SK-N-SH (cell line): ENCODE measurements around the gene GAS2L2. TPM values are rescaled to one million over a fixed set of nuclear protein-coding genes. Genes with fewer than 3 reads are reported as not detected.
A peak's percentile ranks its signal among the peaks of the same experiment; 100 is the strongest.

ENCODE experiments used
- CTCF ChIA-PET: fragments of 300-600, 350-600 bp; formaldehyde crosslinking; extraction: SDS; loops from one replicate; lab custom pipeline; 2021; lab: Yijun Ruan, JAX
- POLR2A ChIA-PET: fragments of 350-600 bp; sonication (Branson Sonifier 250); formaldehyde crosslinking; extraction: SDS; loops from one replicate; lab custom pipeline; 2020; ENCODE audit warnings: antibody characterized with exemption, inconsistent platforms; lab: Yijun Ruan, JAX
- DNase-seq: peaks from one replicate; pipeline ENCODE4 v3.0.0; 2012
- H2AFZ ChIP-seq: fragments of 200-600 bp; sonication (generic); 2 replicates; pipeline ENCODE4 v1.8.1; 2016; ENCODE audit warnings: antibody characterized with exemption, mild to moderate bottlenecking, low read depth
- H3F3A ChIP-seq: fragments of 200-600 bp; sonication (generic); replicated peaks from 2 replicates; pipeline ENCODE3; 2016; ENCODE audit warnings: antibody characterized with exemption, mild to moderate bottlenecking; ENCODE audit not compliant: insufficient read depth
- H3K27ac ChIP-seq, 2 experiments: fragments of 200-500 bp in 1 of 2; fragments of 200-600 bp in 1 of 2; sonication (Bioruptor generic) in 1 of 2; sonication (generic), shearing (Covaris generic) in 1 of 2; 2 replicates each; pipeline versions ENCODE4 v1.5.1 to v1.6.1; 2014 to 2016; ENCODE audit warnings: low read depth in 2 of 2, inconsistent platforms in 1 of 2, low read length in 1 of 2, mild to moderate bottlenecking in 1 of 2, mixed read lengths in 1 of 2
- H3K27me3 ChIP-seq: fragments of 200-600 bp; sonication (generic), shearing (Covaris generic); 2 replicates; pipeline ENCODE4 v1.6.1; 2016; ENCODE audit warnings: mixed run types; ENCODE audit not compliant: insufficient read depth
- H3K36me3 ChIP-seq, 2 experiments: fragments of 200-500 bp in 1 of 2; fragments of 200-600 bp in 1 of 2; sonication (Bioruptor generic) in 1 of 2; sonication (generic) in 1 of 2; replicated peaks in 1 of 2; 2 replicates each; pipeline versions ENCODE3 to v1.5.1; 2014 to 2016; ENCODE audit warnings: low read length in 1 of 2, mild to moderate bottlenecking in 1 of 2; ENCODE audit not compliant: insufficient read depth in 2 of 2, control insufficient read depth in 1 of 2
- H3K4me1 ChIP-seq, 2 experiments: fragments of 200-500 bp in 1 of 2; fragments of 200-600 bp in 1 of 2; sonication (Bioruptor generic) in 1 of 2; sonication (generic), shearing (Covaris generic) in 1 of 2; 2 replicates each; pipeline versions ENCODE4 v1.5.1 to v1.6.1; 2014 to 2016; ENCODE audit warnings: low read depth in 1 of 2, low read length in 1 of 2, mixed run types in 1 of 2; ENCODE audit not compliant: insufficient read depth in 2 of 2, control insufficient read depth in 1 of 2
- H3K4me2 ChIP-seq: fragments of 200-600 bp; sonication (generic), shearing (Covaris generic); 2 replicates; pipeline ENCODE4 v1.6.1; 2017; ENCODE audit warnings: mixed run types
- H3K4me3 ChIP-seq, 2 experiments: fragments of 200-500 bp in 1 of 2; fragments of 200-600 bp in 1 of 2; sonication (Bioruptor generic) in 1 of 2; sonication (generic), shearing (Covaris generic) in 1 of 2; 2 replicates each; pipeline versions ENCODE4 v1.5.1 to v1.8.1; 2014 to 2016; ENCODE audit warnings: low read depth in 2 of 2, inconsistent platforms in 1 of 2, low read length in 1 of 2, mild to moderate bottlenecking in 1 of 2, mixed read lengths in 1 of 2, moderate library complexity in 1 of 2
- H3K79me2 ChIP-seq: fragments of 200-600 bp; sonication (generic); 2 replicates; pipeline ENCODE4 v1.8.1; 2017; ENCODE audit warnings: mild to moderate bottlenecking; ENCODE audit not compliant: insufficient read depth
- H3K9ac ChIP-seq: fragments of 200-600 bp; sonication (generic); 2 replicates; pipeline ENCODE4 v1.6.1; 2017; ENCODE audit warnings: mixed run types
- H3K9me2 ChIP-seq: fragments of 200-600 bp; sonication (generic); 2 replicates; pipeline ENCODE4 v1.6.1; 2017; ENCODE audit warnings: mixed run types
- H3K9me3 ChIP-seq: fragments of 200-600 bp; sonication (generic); 2 replicates; pipeline ENCODE4 v1.6.1; 2017; ENCODE audit warnings: mixed run types, mild to moderate bottlenecking, moderate library complexity
- H4K20me1 ChIP-seq: fragments of 200-600 bp; sonication (generic); 2 replicates; pipeline ENCODE4 v1.6.1; 2017; ENCODE audit warnings: mild to moderate bottlenecking, mixed run types; ENCODE audit not compliant: insufficient read depth
- CHD2 ChIP-seq: fragments of 150-350 bp; IDR thresholded peaks from 2 replicates; pipeline ENCODE4 v1.6.1; 2018; ENCODE audit warnings: low read length; ENCODE audit not compliant: partially characterized antibody
- ELF1 ChIP-seq: IDR thresholded peaks from 2 replicates; pipeline ENCODE4 v1.4.0; 2012
- EP300 ChIP-seq, 2 experiments: IDR thresholded peaks; 2 replicates each; pipeline versions ENCODE4 v1.4.0 to v1.6.1; 2012; ENCODE audit warnings: borderline replicate concordance in 1 of 2, low read depth in 1 of 2, low read length in 1 of 2
- EZH2phosphoT487 ChIP-seq: fragments of 200-600 bp; sonication (generic); IDR thresholded peaks from 2 replicates; pipeline ENCODE4 v1.6.1; 2017; ENCODE audit warnings: low read depth, mixed run types, mild to moderate bottlenecking, antibody characterized with exemption, moderate library complexity, borderline replicate concordance
- FOSL2 ChIP-seq: IDR thresholded peaks from 2 replicates; pipeline ENCODE4 v1.4.0; 2012; ENCODE audit warnings: low read depth, mild to moderate bottlenecking, moderate library complexity, borderline replicate concordance
- GATA2 ChIP-seq: sonication (generic); formaldehyde crosslinking; IDR thresholded peaks from 2 replicates; pipeline ENCODE4 v1.5.0; 2020; ENCODE audit warnings: mild to moderate bottlenecking, missing genetic modification reagents
- MEF2A ChIP-seq: IDR thresholded peaks from 2 replicates; pipeline ENCODE4 v1.4.0; 2012; ENCODE audit warnings: low read depth, borderline replicate concordance
- RCOR1 ChIP-seq: fragments of 150-350 bp; IDR thresholded peaks from 2 replicates; pipeline ENCODE4 v1.6.1; 2017; ENCODE audit warnings: antibody characterized with exemption, low read length
- RFX5 ChIP-seq: IDR thresholded peaks from 2 replicates; pipeline ENCODE4 v1.6.1; 2012; ENCODE audit warnings: mild to moderate bottlenecking, improper control_type of control experiment, low read length
- SIN3A ChIP-seq: IDR thresholded peaks from 2 replicates; pipeline ENCODE4 v1.6.1; 2012; ENCODE audit warnings: low read depth, mild to moderate bottlenecking, low read length, moderate library complexity, borderline replicate concordance
- TEAD4 ChIP-seq: IDR thresholded peaks from 2 replicates; pipeline ENCODE4 v1.4.0; 2012; ENCODE audit warnings: mild to moderate bottlenecking, borderline replicate concordance; ENCODE audit not compliant: insufficient read depth
- WGBS: methylation state at CpG from one replicate; pipeline ENCODE4 v1.1.6; 2017; ENCODE audit warnings: low lambda C conversion rate; 5-methylcytosine and 5-hydroxymethylcytosine counted together
- polyA plus RNA-seq, 3 experiments: library from polyadenylated mRNA; depleted of rRNA; stranded (reverse); fragments of >200 nt; gene quantifications; 2 replicates each; pipeline ENCODE4 v1.2.3, GENCODE V29; 2012
- TF ChIP-seq, protein P1 (sequence below): fragments of 150-350 bp; IDR thresholded peaks from 2 replicates; pipeline ENCODE4 v1.6.1; 2016; ENCODE audit warnings: mild to moderate bottlenecking, low read depth, low read length
- TF ChIP-seq, protein P2 (sequence below): IDR thresholded peaks from 2 replicates; pipeline ENCODE4; 2012
- TF ChIP-seq, protein P3 (sequence below): IDR thresholded peaks from 2 replicates; pipeline ENCODE4 v1.6.1; 2012; ENCODE audit warnings: mild to moderate bottlenecking, low read depth, low read length, moderate library complexity

The GAS2L2 gene
- polyA plus RNA-seq, 1 of the 3 experiments (the other 2 are of a cell fraction) = not detected

DNA sequence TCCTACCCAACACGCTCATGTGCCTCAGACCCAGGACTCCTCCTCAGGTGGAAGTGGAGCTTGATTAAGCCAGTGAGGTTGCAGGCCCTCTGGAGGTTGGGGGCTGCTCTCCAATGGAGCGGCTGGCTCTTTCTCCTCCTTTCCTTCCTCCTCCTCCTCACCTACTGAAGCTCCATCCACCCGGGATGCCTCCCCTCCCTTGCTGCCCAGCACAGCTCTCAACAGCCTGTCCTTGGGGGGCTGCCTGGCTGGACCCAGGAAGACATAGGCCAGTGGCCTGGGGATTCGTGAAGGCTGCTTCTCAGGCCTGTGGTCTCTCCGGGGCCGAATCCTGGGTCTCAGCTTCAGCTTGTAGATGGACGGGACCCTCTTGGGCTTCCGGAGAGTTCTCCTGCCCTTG is 8.2 kb downstream of the GAS2L2 start:
- WGBS = 40% methylated on average over 5 of the region's 8 CpGs
- CTCF ChIA-PET = interaction anchor here (0.9 to 9.3 kb wide), 10 partner anchors 14 to 432 kb away, joined by 3 to 275 read pairs (median 4); partner anchors contain the start of gene RASL10B
- H3K4me3 ChIP-seq = no peak overlapping the region
- TF ChIP-seq MEF2A (no peak), CHD2 (no peak), RFX5 (no peak), TEAD4 (no peak), RCOR1 (no peak), ELF1 (no peak), SIN3A (no peak), EP300 (IDR thresholded peaks at IDR 0.05; ENCODE audit: borderline replicate concordance in 1 of 2, low read depth in 1 of 2, low read length in 1 of 2) (no peak), GATA2 (no peak), FOSL2 (no peak), EZH2phosphoT487 (no peak)
- TF ChIP-seq, protein P1, sequence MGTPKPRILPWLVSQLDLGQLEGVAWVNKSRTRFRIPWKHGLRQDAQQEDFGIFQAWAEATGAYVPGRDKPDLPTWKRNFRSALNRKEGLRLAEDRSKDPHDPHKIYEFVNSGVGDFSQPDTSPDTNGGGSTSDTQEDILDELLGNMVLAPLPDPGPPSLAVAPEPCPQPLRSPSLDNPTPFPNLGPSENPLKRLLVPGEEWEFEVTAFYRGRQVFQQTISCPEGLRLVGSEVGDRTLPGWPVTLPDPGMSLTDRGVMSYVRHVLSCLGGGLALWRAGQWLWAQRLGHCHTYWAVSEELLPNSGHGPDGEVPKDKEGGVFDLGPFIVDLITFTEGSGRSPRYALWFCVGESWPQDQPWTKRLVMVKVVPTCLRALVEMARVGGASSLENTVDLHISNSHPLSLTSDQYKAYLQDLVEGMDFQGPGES = no peak
- TF ChIP-seq, all 33 proteins: peak for 0
- POLR2A ChIA-PET = interaction anchor here (0.6 kb wide), 1 partner anchor 19 kb away, joined by 3 read pairs; no protein-coding TSS in a partner anchor
- Histone ChIP-seq H3K9ac (no peak overlapping the region), H3K36me3 (no peaks in the 10 kb centered on the region), H3K4me2 (no peak overlapping the region), H2AFZ (no peak overlapping the region), H3K4me1 (peaks cover 0 to 11% of the 10 kb centered on the region in 2 experiments; a peak in 1 of 4 replicates), H3F3A (no peaks in the 10 kb centered on the region), H3K27me3 (peaks cover 2% of the 10 kb centered on the region; the same call in 1 of the 2 replicates), H3K79me2 (no peaks in the 10 kb centered on the region), H3K27ac (no peak overlapping the region), H4K20me1 (no peaks in the 10 kb centered on the region), H3K9me2 (no peaks in the 10 kb centered on the region), H3K9me3 (no peaks in the 10 kb centered on the region)
- peak; percentile 9 for DNase-seq

DNA sequence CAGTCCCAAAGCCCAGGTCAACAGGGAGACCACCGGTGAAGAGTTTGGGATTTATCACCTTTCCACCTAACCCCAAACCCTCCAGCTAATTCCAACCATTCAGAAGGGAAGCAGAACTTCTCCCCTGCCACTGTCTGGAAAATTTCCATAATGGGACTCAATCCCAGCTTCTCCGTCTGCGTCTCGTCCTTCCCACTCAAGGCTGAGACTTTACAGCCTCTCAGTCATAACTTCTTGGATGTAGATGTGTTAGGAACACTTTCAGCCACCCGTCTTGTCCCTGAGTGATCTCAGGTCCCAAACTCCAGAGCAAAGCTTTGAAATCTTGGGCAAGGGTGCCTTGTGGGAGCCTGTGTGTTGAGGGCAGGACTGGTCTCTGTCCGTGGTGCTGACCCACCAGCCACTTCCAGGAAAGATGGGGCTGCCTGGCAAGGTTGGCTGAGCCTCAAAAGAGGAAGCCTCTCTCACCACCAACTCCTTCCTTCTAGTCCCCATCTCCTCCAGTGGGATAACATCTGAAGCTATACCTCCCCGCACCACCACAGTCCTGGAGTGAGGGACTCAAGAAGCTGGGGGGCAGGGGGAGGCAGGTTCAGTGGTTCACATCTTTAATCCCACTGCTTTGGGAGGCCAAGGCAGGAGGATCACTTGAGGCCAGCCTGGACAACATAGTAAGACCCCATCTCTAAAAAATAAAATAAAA is 9.3 kb downstream of the GAS2L2 start:
- DNase-seq = peak; percentile 14
- no peaks in the 10 kb centered on the region; the same call in 1 of the 2 replicates for H3K27me3 ChIP-seq
- H2AFZ ChIP-seq = no peak overlapping the region
- H3F3A ChIP-seq = no peaks in the 10 kb centered on the region
- 58% methylated on average over 7 of the region's 7 CpGs for WGBS
- no peak overlapping the region for H3K27ac ChIP-seq
- TF ChIP-seq TEAD4 = no peak
- TF ChIP-seq, protein P2, sequence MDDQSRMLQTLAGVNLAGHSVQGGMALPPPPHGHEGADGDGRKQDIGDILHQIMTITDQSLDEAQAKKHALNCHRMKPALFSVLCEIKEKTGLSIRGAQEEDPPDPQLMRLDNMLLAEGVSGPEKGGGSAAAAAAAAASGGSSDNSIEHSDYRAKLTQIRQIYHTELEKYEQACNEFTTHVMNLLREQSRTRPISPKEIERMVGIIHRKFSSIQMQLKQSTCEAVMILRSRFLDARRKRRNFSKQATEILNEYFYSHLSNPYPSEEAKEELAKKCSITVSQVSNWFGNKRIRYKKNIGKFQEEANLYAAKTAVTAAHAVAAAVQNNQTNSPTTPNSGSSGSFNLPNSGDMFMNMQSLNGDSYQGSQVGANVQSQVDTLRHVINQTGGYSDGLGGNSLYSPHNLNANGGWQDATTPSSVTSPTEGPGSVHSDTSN = no peak
- TF ChIP-seq, protein P3, sequence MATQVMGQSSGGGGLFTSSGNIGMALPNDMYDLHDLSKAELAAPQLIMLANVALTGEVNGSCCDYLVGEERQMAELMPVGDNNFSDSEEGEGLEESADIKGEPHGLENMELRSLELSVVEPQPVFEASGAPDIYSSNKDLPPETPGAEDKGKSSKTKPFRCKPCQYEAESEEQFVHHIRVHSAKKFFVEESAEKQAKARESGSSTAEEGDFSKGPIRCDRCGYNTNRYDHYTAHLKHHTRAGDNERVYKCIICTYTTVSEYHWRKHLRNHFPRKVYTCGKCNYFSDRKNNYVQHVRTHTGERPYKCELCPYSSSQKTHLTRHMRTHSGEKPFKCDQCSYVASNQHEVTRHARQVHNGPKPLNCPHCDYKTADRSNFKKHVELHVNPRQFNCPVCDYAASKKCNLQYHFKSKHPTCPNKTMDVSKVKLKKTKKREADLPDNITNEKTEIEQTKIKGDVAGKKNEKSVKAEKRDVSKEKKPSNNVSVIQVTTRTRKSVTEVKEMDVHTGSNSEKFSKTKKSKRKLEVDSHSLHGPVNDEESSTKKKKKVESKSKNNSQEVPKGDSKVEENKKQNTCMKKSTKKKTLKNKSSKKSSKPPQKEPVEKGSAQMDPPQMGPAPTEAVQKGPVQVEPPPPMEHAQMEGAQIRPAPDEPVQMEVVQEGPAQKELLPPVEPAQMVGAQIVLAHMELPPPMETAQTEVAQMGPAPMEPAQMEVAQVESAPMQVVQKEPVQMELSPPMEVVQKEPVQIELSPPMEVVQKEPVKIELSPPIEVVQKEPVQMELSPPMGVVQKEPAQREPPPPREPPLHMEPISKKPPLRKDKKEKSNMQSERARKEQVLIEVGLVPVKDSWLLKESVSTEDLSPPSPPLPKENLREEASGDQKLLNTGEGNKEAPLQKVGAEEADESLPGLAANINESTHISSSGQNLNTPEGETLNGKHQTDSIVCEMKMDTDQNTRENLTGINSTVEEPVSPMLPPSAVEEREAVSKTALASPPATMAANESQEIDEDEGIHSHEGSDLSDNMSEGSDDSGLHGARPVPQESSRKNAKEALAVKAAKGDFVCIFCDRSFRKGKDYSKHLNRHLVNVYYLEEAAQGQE = peak; percentile 99
- TF ChIP-seq, all 33 proteins: peak for 1
- Histone ChIP-seq H3K4me2 (no peak overlapping the region), H3K36me3 (no peaks in the 10 kb centered on the region), H3K9me3 (no peaks in the 10 kb centered on the region), H3K9me2 (no peaks in the 10 kb centered on the region), H3K4me1 (peaks cover 0 to 9% of the 10 kb centered on the region in 2 experiments; a peak in 1 of 4 replicates), H3K9ac (no peak overlapping the region), H4K20me1 (no peaks in the 10 kb centered on the region), H3K4me3 (no peak overlapping the region), H3K79me2 (no peaks in the 10 kb centered on the region)
- CTCF ChIA-PET = interaction anchor here (0.9 to 9.3 kb wide), 7 partner anchors 13 to 431 kb away, joined by 3 to 275 read pairs (median 5); partner anchors contain the start of gene RASL10B
- POLR2A ChIA-PET = no interaction called here
